ENCODE measurements around the gene GPR39.
"Not testable (repeated sequence)": the region's sequence is repeated elsewhere in the genome, so short reads cannot be mapped to it uniquely, and the experiment has no call there.

GPR39 gene

DNA sequence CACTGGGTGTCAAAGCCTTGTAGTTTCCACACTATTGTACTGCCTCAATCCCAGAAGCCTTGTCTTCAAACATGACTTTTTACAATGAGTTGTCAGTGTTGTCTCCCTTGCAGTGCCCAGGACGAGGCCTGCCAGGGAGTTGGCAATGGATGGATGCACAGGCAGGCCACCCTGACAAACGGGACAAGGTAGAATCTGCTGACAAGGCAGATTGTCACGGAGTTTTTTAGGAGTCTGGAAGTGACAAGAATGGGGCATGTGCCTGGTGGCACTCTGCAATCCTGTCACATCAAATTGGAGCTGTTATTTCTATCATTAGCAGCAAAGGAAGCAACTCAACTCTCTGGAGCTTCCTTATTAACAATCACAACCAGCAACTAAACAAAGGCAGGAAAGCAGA, 25.2 kb upstream of the GPR39 start:
- Histone ChIP-seq H3K27me3 (ENCODE audit: control insufficient read depth, insufficient read depth, low read length) (no peaks in the 10 kb centered on the region), H3K36me3 (ENCODE audit: control insufficient read depth, insufficient read depth, low read length) (no peaks in the 10 kb centered on the region), H3K9me3 (ENCODE audit: control insufficient read depth, insufficient read depth, low read length) (no peaks in the 10 kb centered on the region), H3K4me1 (ENCODE audit: control insufficient read depth, insufficient read depth, low read length) (no peaks in the 10 kb centered on the region), H3K9ac (ENCODE audit: low read depth, low read length) (no peak overlapping the region), H3K4me3 (ENCODE audit: low read depth, low read length) (no peak overlapping the region)

DNA sequence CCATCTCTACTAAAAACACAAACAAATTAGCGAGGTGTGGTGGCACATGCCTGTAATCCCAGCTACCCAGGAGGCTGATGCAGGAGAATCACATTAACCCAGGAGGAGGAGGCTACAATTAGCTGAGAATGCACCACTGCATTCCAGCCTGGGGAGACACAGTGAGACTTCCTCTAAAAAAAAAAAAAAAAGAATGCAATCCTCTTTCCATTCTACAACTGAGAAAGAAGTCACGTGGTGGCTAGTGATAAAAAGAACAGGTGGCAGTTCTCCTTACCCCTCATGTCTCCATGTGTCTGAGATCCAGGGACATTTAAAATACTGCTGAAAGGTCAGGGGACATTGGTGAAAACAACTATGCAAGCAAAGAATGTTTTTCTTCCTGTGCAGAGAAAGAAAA, 24.4 kb upstream of the GPR39 start:
- Histone ChIP-seq H3K4me3 (ENCODE audit: low read depth, low read length) (no peak overlapping the region), H3K27me3 (ENCODE audit: control insufficient read depth, insufficient read depth, low read length) (no peaks in the 10 kb centered on the region), H3K9ac (ENCODE audit: low read depth, low read length) (no peak overlapping the region), H3K9me3 (ENCODE audit: control insufficient read depth, insufficient read depth, low read length) (no peaks in the 10 kb centered on the region), H3K4me1 (ENCODE audit: control insufficient read depth, insufficient read depth, low read length) (no peaks in the 10 kb centered on the region), H3K36me3 (ENCODE audit: control insufficient read depth, insufficient read depth, low read length) (no peaks in the 10 kb centered on the region)

DNA sequence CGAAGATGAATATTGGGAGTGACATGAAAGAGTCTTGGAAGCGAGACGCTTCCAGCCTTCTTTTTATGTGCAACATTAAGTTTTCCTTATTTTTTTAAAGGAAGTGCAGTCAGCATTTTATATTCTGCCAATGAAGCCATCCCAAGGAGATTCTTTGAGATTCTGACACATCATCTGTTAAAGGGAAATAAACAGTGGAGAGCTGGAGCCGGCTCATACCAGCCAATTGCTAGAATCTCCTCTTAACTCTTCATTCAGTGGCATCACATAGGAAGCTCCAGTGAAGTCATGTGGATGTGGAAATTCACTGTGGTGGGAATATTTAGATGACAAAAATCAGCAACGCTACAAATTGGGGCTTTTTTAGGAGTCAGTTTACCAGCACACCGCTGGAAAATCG, 23.7 kb upstream of the GPR39 start:
- Histone ChIP-seq H3K36me3 (ENCODE audit: control insufficient read depth, insufficient read depth, low read length) (no peaks in the 10 kb centered on the region), H3K4me3 (ENCODE audit: low read depth, low read length) (no peak overlapping the region), H3K4me1 (ENCODE audit: control insufficient read depth, insufficient read depth, low read length) (no peaks in the 10 kb centered on the region), H3K27me3 (ENCODE audit: control insufficient read depth, insufficient read depth, low read length) (no peaks in the 10 kb centered on the region), H3K9ac (ENCODE audit: low read depth, low read length) (no peak overlapping the region), H3K9me3 (ENCODE audit: control insufficient read depth, insufficient read depth, low read length) (no peaks in the 10 kb centered on the region)

DNA sequence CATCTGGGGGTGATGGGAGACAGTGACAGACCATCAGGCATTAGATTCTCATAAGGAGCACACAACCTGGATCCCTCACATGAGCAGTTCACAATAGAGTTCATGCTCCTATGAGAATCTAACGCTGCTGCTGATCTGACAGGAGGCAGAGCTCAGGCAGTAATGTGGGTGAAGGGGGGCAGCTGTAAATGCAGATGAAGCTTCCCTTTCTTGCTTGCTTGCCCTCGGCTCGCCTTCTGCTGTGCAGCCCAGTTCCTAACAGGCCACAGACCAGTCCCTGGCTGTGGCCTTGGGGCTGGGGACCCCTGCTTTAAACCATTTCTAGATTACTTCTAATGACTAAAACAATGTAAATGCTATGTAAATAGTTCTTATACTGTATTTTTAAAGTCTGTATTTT, 19.6 kb upstream of the GPR39 start:
- H3K9me3 ChIP-seq (ENCODE audit: control insufficient read depth, insufficient read depth, low read length); H3K4me1 ChIP-seq (ENCODE audit: control insufficient read depth, insufficient read depth, low read length); H3K36me3 ChIP-seq (ENCODE audit: control insufficient read depth, insufficient read depth, low read length); H3K4me3 ChIP-seq (ENCODE audit: low read depth, low read length); H3K27me3 ChIP-seq (ENCODE audit: control insufficient read depth, insufficient read depth, low read length); H3K9ac ChIP-seq (ENCODE audit: low read depth, low read length): not testable (repeated sequence)

DNA sequence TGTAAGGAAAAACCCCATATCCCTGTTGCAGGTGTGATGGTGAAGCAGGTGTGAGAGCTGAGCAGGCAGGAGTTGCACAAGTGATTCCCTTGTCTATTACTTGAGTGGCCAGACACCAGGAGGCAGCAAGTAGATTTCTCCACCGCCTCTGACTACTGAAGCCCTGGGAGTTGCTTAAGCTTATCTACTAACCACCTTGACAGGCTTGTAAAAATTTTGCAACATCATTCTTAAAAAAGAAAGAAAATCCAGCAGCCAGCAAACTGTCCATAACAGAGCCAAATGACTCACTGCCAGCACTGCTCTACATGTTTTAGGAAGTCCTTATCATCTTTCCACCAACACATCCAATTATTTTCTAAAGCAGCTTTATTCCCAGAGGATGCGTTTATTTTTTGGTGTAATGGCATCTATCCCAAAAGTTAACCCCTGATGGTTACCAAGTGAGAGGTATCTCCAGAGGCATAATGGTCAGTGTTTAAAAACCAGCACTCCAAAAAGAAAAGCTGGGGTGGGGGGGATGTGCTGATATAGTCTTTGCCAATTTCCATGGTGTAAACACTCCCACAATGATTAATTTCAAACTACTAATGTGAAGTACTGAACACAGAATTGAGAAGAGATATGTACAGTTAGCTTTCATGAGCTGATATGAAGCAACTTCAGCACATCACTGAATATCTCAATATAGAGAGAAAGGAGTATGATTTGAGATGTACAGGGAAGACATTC, 16.3 kb upstream of the GPR39 start:
- Histone ChIP-seq H3K36me3 (ENCODE audit: control insufficient read depth, insufficient read depth, low read length) (no peaks in the 10 kb centered on the region), H3K9ac (ENCODE audit: low read depth, low read length) (no peak overlapping the region), H3K27me3 (ENCODE audit: control insufficient read depth, insufficient read depth, low read length) (no peaks in the 10 kb centered on the region), H3K9me3 (ENCODE audit: control insufficient read depth, insufficient read depth, low read length) (no peaks in the 10 kb centered on the region), H3K4me3 (ENCODE audit: low read depth, low read length) (no peak overlapping the region), H3K4me1 (ENCODE audit: control insufficient read depth, insufficient read depth, low read length) (no peaks in the 10 kb centered on the region)

DNA sequence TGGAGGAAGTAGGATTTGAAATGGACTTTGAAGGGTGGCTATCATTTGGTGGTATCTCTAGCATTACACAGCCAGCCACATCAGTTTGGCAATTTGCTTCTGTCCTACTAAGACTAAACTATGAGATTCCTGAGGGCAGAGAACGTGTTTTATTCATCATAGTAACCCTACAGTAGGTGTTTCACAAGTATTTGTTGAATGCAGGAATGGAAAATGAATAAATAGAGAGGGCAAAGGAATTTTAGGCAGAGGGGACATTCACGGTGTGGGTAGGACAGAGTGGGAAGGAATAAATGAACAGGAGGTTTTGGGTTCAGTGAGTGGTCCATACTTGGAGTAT, 15.7 kb upstream of the GPR39 start:
- Histone ChIP-seq H3K9me3 (ENCODE audit: control insufficient read depth, insufficient read depth, low read length) (no peaks in the 10 kb centered on the region), H3K4me1 (ENCODE audit: control insufficient read depth, insufficient read depth, low read length) (no peaks in the 10 kb centered on the region), H3K9ac (ENCODE audit: low read depth, low read length) (no peak overlapping the region), H3K4me3 (ENCODE audit: low read depth, low read length) (no peak overlapping the region), H3K36me3 (ENCODE audit: control insufficient read depth, insufficient read depth, low read length) (no peaks in the 10 kb centered on the region), H3K27me3 (ENCODE audit: control insufficient read depth, insufficient read depth, low read length) (no peaks in the 10 kb centered on the region)

DNA sequence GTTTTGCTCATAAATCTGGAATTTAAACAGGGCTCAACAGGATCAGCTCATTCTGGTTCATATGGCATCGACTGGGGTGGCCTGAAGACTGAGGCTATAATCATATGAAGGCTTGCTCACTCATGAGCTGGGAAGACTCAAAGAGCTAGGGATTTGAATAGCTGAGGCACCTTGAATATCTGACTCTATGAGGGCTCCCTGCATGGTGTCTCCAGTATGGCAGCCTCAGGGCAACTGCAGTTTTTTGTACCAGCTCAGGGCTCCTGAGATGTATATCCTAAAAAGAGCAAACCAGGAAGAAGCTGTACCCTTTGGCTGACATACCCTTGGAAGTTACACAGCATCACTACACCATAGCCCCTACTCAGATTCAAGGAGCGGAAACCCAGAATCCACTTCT, 15.3 kb upstream of the GPR39 start:
- Histone ChIP-seq H3K9ac (ENCODE audit: low read depth, low read length) (no peak overlapping the region), H3K4me3 (ENCODE audit: low read depth, low read length) (no peak overlapping the region), H3K27me3 (ENCODE audit: control insufficient read depth, insufficient read depth, low read length) (no peaks in the 10 kb centered on the region), H3K9me3 (ENCODE audit: control insufficient read depth, insufficient read depth, low read length) (no peaks in the 10 kb centered on the region), H3K4me1 (ENCODE audit: control insufficient read depth, insufficient read depth, low read length) (no peaks in the 10 kb centered on the region), H3K36me3 (ENCODE audit: control insufficient read depth, insufficient read depth, low read length) (no peaks in the 10 kb centered on the region)

DNA sequence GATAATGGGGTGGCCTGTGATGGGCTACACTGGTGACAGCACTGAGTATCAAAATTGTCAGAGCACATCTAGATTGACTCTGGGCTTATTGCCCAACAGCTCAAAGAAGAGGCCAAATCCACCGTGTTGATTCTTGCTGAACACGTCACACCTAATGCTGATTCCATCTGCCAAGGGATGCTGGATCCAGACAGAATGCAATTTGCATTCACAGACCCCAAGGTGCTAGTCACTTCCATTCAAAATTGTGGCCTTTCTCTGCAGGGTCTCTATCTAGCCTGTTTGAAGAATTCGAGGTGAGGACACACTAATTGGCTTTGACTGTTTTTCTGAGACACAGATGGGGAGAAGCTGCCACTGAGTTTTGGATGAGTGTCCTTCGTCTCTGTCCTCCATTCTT, 13.5 kb upstream of the GPR39 start:
- H3K27me3 ChIP-seq (ENCODE audit: control insufficient read depth, insufficient read depth, low read length), result no peaks in the 10 kb centered on the region
- H3K9ac ChIP-seq (ENCODE audit: low read depth, low read length), result no peak overlapping the region
- no peaks in the 10 kb centered on the region for H3K4me1 ChIP-seq (ENCODE audit: control insufficient read depth, insufficient read depth, low read length)
- H3K9me3 ChIP-seq (ENCODE audit: control insufficient read depth, insufficient read depth, low read length), result no peaks in the 10 kb centered on the region
- H3K36me3 ChIP-seq (ENCODE audit: control insufficient read depth, insufficient read depth, low read length), result no peaks in the 10 kb centered on the region
- H3K4me3 ChIP-seq (ENCODE audit: low read depth, low read length), result no peak overlapping the region

DNA sequence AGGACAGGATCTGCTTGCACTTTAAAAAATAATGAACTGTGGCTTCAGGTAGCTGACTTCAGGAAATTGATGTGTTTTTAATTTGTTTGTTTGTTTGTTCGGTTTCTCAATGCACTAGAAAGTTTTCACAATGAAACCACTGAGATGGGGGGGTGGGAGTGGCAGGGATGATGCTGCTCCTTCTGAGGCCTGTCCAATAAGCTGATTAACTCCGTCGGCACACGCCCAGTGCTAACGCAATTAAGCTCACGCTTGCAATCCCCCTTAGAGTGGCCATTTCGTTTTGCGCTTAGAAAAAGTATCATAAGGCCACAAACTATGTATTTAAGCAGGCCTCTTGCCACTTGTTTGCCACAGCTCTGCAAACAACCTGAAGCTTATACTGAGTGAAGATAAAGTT, 12.5 kb upstream of the GPR39 start:
- Histone ChIP-seq H3K9me3 (ENCODE audit: control insufficient read depth, insufficient read depth, low read length) (no peaks in the 10 kb centered on the region), H3K36me3 (ENCODE audit: control insufficient read depth, insufficient read depth, low read length) (no peaks in the 10 kb centered on the region), H3K4me3 (ENCODE audit: low read depth, low read length) (no peak overlapping the region)

DNA sequence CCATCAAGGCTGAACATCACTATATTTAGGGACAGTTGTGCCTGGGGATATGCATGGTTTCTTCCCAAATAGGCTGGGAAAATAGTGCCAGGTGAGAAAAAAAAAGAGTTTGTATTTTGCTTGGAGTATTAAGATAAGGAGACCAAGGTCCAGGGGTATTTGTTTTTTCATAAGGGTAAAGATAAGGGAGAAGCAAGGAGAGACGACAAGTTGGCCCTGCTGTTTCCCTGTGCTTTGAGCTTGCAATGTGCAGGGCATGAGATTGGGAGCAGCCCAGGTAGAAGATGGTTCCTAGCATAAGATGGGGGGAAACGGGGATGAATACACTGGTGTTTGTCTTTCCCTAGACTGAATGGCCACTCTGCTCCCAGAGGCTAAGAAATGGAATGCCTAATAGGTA, 8.8 kb upstream of the GPR39 start:
- Histone ChIP-seq H3K4me1 (ENCODE audit: control insufficient read depth, insufficient read depth, low read length) (no peaks in the 10 kb centered on the region), H3K36me3 (ENCODE audit: control insufficient read depth, insufficient read depth, low read length) (no peaks in the 10 kb centered on the region), H3K9ac (ENCODE audit: low read depth, low read length) (no peak overlapping the region), H3K9me3 (ENCODE audit: control insufficient read depth, insufficient read depth, low read length) (no peaks in the 10 kb centered on the region), H3K4me3 (ENCODE audit: low read depth, low read length) (no peak overlapping the region), H3K27me3 (ENCODE audit: control insufficient read depth, insufficient read depth, low read length) (no peaks in the 10 kb centered on the region)

More for the DNA sequence above, 12.5 kb upstream of the GPR39 start:
- Histone ChIP-seq H3K4me1 (ENCODE audit: control insufficient read depth, insufficient read depth, low read length) (no peaks in the 10 kb centered on the region), H3K9ac (ENCODE audit: low read depth, low read length) (no peak overlapping the region), H3K27me3 (ENCODE audit: control insufficient read depth, insufficient read depth, low read length) (no peaks in the 10 kb centered on the region)

DNA sequence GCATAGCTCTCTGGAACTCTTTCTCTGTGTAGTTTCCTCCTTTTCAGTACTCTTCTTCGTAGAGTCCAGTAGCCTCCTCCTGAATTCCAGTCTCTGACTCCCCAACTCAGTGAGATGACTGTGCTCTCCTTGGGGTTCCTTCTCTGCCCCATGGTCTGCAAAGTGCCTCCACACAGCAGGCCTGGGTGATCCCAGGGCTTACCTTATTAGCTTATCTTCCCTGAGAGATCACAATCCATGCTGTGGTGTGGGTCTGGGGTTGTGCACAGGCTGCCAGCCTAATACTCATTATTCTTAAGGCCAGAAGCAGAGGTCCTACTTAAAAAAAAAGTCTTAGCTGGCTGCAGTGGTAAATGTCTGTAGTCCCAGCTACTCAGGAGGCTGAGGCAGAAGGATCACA, 4.6 kb upstream of the GPR39 start:
- no peaks in the 10 kb centered on the region for H3K36me3 ChIP-seq (ENCODE audit: control insufficient read depth, insufficient read depth, low read length)
- H3K9me3 ChIP-seq (ENCODE audit: control insufficient read depth, insufficient read depth, low read length), result no peaks in the 10 kb centered on the region
- no peak overlapping the region for H3K4me3 ChIP-seq (ENCODE audit: low read depth, low read length)
- H3K9ac ChIP-seq (ENCODE audit: low read depth, low read length), result no peak overlapping the region
- peaks cover 14% of the 10 kb centered on the region for H3K27me3 ChIP-seq (ENCODE audit: control insufficient read depth, insufficient read depth, low read length)
- peaks cover 4% of the 10 kb centered on the region for H3K4me1 ChIP-seq (ENCODE audit: control insufficient read depth, insufficient read depth, low read length)

DNA sequence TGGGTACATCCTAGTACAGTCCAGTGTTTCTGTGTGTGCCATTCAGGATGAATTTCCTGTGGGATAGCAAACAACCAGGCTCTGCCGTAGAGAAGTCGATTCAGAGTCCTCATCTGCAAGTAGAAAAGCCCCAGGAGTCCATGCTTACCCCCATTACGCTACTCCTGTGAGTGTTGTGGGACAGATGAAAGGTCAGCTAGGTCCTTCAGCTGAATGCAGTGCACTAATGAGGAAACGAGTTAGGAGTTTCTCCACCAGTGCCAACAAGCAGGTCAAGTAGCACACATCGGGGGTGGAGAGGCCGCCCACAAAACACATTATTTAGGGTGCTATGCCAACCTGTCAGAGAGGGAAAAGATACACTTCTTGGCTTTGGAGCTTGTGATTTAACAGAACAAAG, 2.5 kb upstream of the GPR39 start:
- Histone ChIP-seq H3K36me3 (ENCODE audit: control insufficient read depth, insufficient read depth, low read length) (no peaks in the 10 kb centered on the region), H3K9me3 (ENCODE audit: control insufficient read depth, insufficient read depth, low read length) (no peaks in the 10 kb centered on the region), H3K4me3 (ENCODE audit: low read depth, low read length) (no peak overlapping the region), H3K9ac (ENCODE audit: low read depth, low read length) (no peak overlapping the region), H3K27me3 (ENCODE audit: control insufficient read depth, insufficient read depth, low read length) (peaks cover 22% of the 10 kb centered on the region), H3K4me1 (ENCODE audit: control insufficient read depth, insufficient read depth, low read length) (peaks cover 4% of the 10 kb centered on the region)
